H9 (cell line): ENCODE measurements around the gene PLA2G2E. TPM values are rescaled to one million over a fixed set of nuclear protein-coding genes. Genes with fewer than 3 reads are reported as not detected.

Source experiments
- DNase-seq: peaks from one replicate; pipeline ENCODE4 v3.0.0-alpha.2; 2017
- H2AFZ ChIP-seq: one replicate; pipeline ENCODE4 v1.6.1; 2013; ENCODE audit warnings: mild to moderate bottlenecking, low read length, control low read depth, moderate library complexity
- H2AK5ac ChIP-seq: 2 replicates; pipeline ENCODE4 v1.6.1; 2013; ENCODE audit warnings: low read length, control low read depth, mixed read lengths; ENCODE audit not compliant: insufficient read length
- H2BK120ac ChIP-seq: one replicate; pipeline ENCODE4 v1.6.1; 2013; ENCODE audit warnings: low read depth, mild to moderate bottlenecking, low read length, control low read depth, inconsistent platforms; ENCODE audit not compliant: poor library complexity, severe bottlenecking
- H2BK12ac ChIP-seq: 2 replicates; pipeline ENCODE4 v1.6.1; 2013; ENCODE audit warnings: low read length, control low read depth, mixed read lengths, low read depth; ENCODE audit not compliant: insufficient read length
- H2BK15ac ChIP-seq: 2 replicates; pipeline ENCODE4 v1.6.1; 2013; ENCODE audit warnings: low read depth, low read length, control low read depth
- H2BK20ac ChIP-seq: one replicate; pipeline ENCODE4 v1.6.1; 2013; ENCODE audit warnings: low read depth, mild to moderate bottlenecking, low read length, control low read depth, inconsistent platforms; ENCODE audit not compliant: poor library complexity, severe bottlenecking
- H2BK5ac ChIP-seq: 2 replicates; pipeline ENCODE4 v1.6.1; 2013; ENCODE audit warnings: low read length, control low read depth, mixed read lengths; ENCODE audit not compliant: insufficient read length
- H3K14ac ChIP-seq: 2 replicates; pipeline ENCODE4 v1.6.1; 2013; ENCODE audit warnings: low read length, control low read depth; ENCODE audit not compliant: insufficient read depth
- H3K18ac ChIP-seq: 2 replicates; pipeline ENCODE4 v1.6.1; 2013; ENCODE audit warnings: low read depth, mild to moderate bottlenecking, mixed read lengths, low read length, control low read depth; ENCODE audit not compliant: insufficient read length
- H3K23ac ChIP-seq: 2 replicates; pipeline ENCODE4 v1.6.1; 2013; ENCODE audit warnings: low read length, control low read depth, mixed read lengths, low read depth; ENCODE audit not compliant: insufficient read length
- H3K23me2 ChIP-seq: 2 replicates; pipeline ENCODE4 v1.6.1; 2013; ENCODE audit warnings: low read depth, mild to moderate bottlenecking, mixed read lengths, low read length, control low read depth; ENCODE audit not compliant: insufficient read length, poor library complexity, severe bottlenecking
- H3K27ac ChIP-seq: 2 replicates; pipeline ENCODE4 v1.5.1; 2013; ENCODE audit warnings: low read length, control low read depth, mixed read lengths, low read depth; ENCODE audit not compliant: insufficient read length
- H3K27me3 ChIP-seq: 2 replicates; pipeline ENCODE4 v1.6.1; 2013; ENCODE audit warnings: low read length, control low read depth, inconsistent platforms; ENCODE audit not compliant: insufficient read depth
- H3K4ac ChIP-seq: 2 replicates; pipeline ENCODE4 v1.6.1; 2013; ENCODE audit warnings: low read depth, mild to moderate bottlenecking, control low read depth, inconsistent platforms, low read length, moderate library complexity
- H3K4me1 ChIP-seq: 2 replicates; pipeline ENCODE4 v1.6.1; 2013; ENCODE audit warnings: low read length, control low read depth, inconsistent platforms; ENCODE audit not compliant: insufficient read depth
- H3K4me2 ChIP-seq: 2 replicates; pipeline ENCODE4 v1.6.1; 2013; ENCODE audit warnings: low read length, control low read depth, mixed read lengths; ENCODE audit not compliant: insufficient read length, insufficient read depth
- H3K56ac ChIP-seq: 2 replicates; pipeline ENCODE4 v1.6.1; 2013; ENCODE audit warnings: low read depth, mild to moderate bottlenecking, mixed read lengths, low read length, control low read depth; ENCODE audit not compliant: insufficient read length
- H3K79me1 ChIP-seq: 2 replicates; pipeline ENCODE4 v1.6.1; 2013; ENCODE audit warnings: low read depth, mild to moderate bottlenecking, moderate library complexity, low read length, control low read depth, inconsistent platforms; ENCODE audit not compliant: insufficient read depth, poor library complexity, severe bottlenecking
- H3K79me2 ChIP-seq: 2 replicates; pipeline ENCODE4 v1.6.1; 2013; ENCODE audit warnings: low read length, control low read depth, inconsistent platforms; ENCODE audit not compliant: insufficient read depth
- H3K9ac ChIP-seq: 2 replicates; pipeline ENCODE4 v1.6.1; 2013; ENCODE audit warnings: low read length, control low read depth, mixed read lengths; ENCODE audit not compliant: insufficient read length; ENCODE audit errors: extremely low read depth
- H3K9me3 ChIP-seq: one replicate; pipeline ENCODE4 v1.6.1; 2013; ENCODE audit warnings: low read depth, low read length, inconsistent platforms; ENCODE audit not compliant: control insufficient read depth
- H3T11ph ChIP-seq: one replicate; pipeline ENCODE4 v1.6.1; 2013; ENCODE audit warnings: mild to moderate bottlenecking, low read length, control low read depth, inconsistent platforms
- H4K20me1 ChIP-seq: one replicate; pipeline ENCODE4 v1.6.1; 2013; ENCODE audit not compliant: control insufficient read depth, insufficient read length, insufficient read depth
- H4K5ac ChIP-seq: 2 replicates; pipeline ENCODE4 v1.6.1; 2013; ENCODE audit warnings: low read depth, mild to moderate bottlenecking, mixed read lengths, low read length, control low read depth; ENCODE audit not compliant: insufficient read length
- H4K8ac ChIP-seq: replicated peaks from 2 replicates; pipeline ENCODE4 v1.6.1; 2013; ENCODE audit warnings: low read length, control low read depth, mixed read lengths, low read depth; ENCODE audit not compliant: insufficient read length
- H4K91ac ChIP-seq: 2 replicates; pipeline ENCODE4 v1.6.1; 2013; ENCODE audit warnings: low read depth, mild to moderate bottlenecking, moderate library complexity, mixed read lengths, low read length, control low read depth; ENCODE audit not compliant: insufficient read length
- H3K27ac Mint-ChIP-seq, 3 experiments: 2 replicates in 2 of 3; 3 replicates in 1 of 3; pipeline ENCODE4 v1.8.0; 2020 to 2021; ENCODE audit warnings: mixed read lengths in 3 of 3, mild to moderate bottlenecking in 1 of 3, moderate library complexity in 1 of 3
- H3K27me3 Mint-ChIP-seq: 2 replicates; pipeline ENCODE4 v1.8.0; 2021; ENCODE audit warnings: low read depth, mild to moderate bottlenecking, moderate library complexity, mixed read lengths
- H3K36me3 Mint-ChIP-seq, 3 experiments: 2 replicates in 2 of 3; 3 replicates in 1 of 3; pipeline ENCODE4 v1.8.0; 2020 to 2021; ENCODE audit warnings: low read depth in 3 of 3, mixed read lengths in 3 of 3; ENCODE audit not compliant: insufficient read depth in 1 of 3
- H3K4me1 Mint-ChIP-seq, 2 experiments: 2 replicates each; pipeline ENCODE4 v1.8.0; 2020; ENCODE audit warnings: mixed read lengths in 2 of 2
- H3K4me3 Mint-ChIP-seq, 2 experiments: 2 replicates in 1 of 2; 3 replicates in 1 of 2; pipeline ENCODE4 v1.8.0; 2020 to 2021; ENCODE audit warnings: mild to moderate bottlenecking in 2 of 2, mixed read lengths in 2 of 2, moderate library complexity in 1 of 2
- H3K9me3 Mint-ChIP-seq, 2 experiments: 2 replicates in 1 of 2; 3 replicates in 1 of 2; pipeline ENCODE4 v1.8.0; 2020; ENCODE audit warnings: mild to moderate bottlenecking in 2 of 2, mixed read lengths in 2 of 2, moderate library complexity in 1 of 2
- WGBS: extraction: QIAGEN DNeasy Blood & Tissue Kit; methylation state at CpG from one replicate; pipeline ENCODE4 v1.1.7; 2013; ENCODE audit warnings: missing lambda C conversion rate, low lambda C conversion rate, mixed read lengths; ENCODE audit not compliant: insufficient read length; ENCODE audit errors: extremely low coverage; 5-methylcytosine and 5-hydroxymethylcytosine counted together
- total RNA-seq: library from RNA; stranded (reverse); gene quantifications from 2 replicates; pipeline ENCODE4 v1.2.1, GENCODE V29; 2021
- TF ChIP-seq, protein P1 (sequence below): fragments of 200-600 bp; sonication (generic); conservative IDR thresholded peaks from 3 replicates; pipeline ENCODE4 v1.8.0; 2021; ENCODE audit warnings: antibody characterized with exemption, mild to moderate bottlenecking

Gene PLA2G2E
- total RNA-seq, 1 experiment from 2014 or later, result not detected

DNA sequence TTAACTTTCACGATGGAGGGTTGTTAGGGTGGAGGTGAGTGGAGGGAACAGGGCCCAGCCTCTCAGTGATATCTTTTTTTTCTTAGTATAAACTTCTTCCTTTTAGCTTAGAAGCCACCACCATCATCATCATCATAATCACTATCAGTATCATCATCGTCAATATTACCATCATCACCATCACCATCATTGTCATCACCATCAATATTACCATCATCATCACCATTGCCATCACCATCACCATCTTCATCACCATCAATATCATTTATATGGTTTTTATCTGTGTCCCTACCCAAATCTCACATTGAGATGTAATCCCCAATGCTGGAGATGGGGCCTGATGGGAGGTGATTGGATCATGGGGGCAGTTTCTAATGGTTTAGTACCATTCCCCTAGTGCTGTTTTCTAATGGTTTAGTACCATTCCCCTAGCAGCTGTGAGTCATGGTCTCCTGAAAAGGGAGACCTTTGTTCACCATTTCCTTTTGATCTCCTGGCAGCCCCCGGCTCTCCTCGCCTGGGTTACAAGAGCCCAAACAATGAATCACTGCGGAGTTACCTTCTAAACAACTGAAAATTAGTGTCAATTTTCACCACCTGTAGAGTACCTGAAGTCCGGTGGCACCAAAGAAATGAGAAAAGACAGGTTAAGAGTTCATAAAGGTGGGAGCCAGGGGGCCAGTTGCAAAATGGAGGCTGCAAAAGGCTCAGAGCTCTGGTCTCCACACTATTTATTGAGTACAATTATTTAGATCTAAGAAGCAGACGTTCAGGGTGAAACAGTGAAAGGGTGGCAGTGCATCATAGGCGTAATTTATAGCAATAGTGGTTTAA, 3.1 kb upstream of the PLA2G2E start:
- H4K5ac ChIP-seq, result no peak overlapping the region
- WGBS, result no CpG with 5 or more reads among the region's 8 CpGs
- peaks cover 0 to 2% (median under 1%) of the 10 kb centered on the region in 3 experiments; a peak in 2 of 7 replicates for H3K36me3 Mint-ChIP-seq

More for the DNA sequence above, 3.1 kb upstream of the PLA2G2E start:
- no peak for DNase-seq
- Mint-ChIP-seq H3K27me3 (peaks cover 8% of the 10 kb centered on the region), H3K9me3 (peaks cover 11 to 20% of the 10 kb centered on the region in 2 experiments; a peak in 4 of 5 replicates), H3K27ac (peak overlapping the region in 1 of 3 experiments; percentile 3; a peak in 1 of 7 replicates), H3K4me3 (no peak overlapping the region), H3K4me1 (peaks cover 5 to 14% of the 10 kb centered on the region in 2 experiments)
- Histone ChIP-seq H3T11ph (no peak overlapping the region), H2BK15ac (no peak overlapping the region), H3K23ac (no peak overlapping the region), H3K4ac (no peak overlapping the region), H2AFZ (no peak overlapping the region), H3K18ac (no peak overlapping the region), H2BK12ac (no peak overlapping the region), H3K79me2 (no peaks in the 10 kb centered on the region), H2BK120ac (no peak overlapping the region), H3K14ac (no peak overlapping the region), H3K4me1 (no peaks in the 10 kb centered on the region), H3K4me2 (no peak overlapping the region), H2BK20ac (no peak overlapping the region), H3K9me3 (peaks cover 11% of the 10 kb centered on the region), H3K56ac (no peak overlapping the region), H3K9ac (no peak overlapping the region), H4K20me1 (no peaks in the 10 kb centered on the region), H2AK5ac (no peak overlapping the region), H4K8ac (no peak overlapping the region), H3K27ac (no peak overlapping the region), H4K91ac (no peak overlapping the region), H3K27me3 (no peaks in the 10 kb centered on the region), H3K23me2 (no peaks in the 10 kb centered on the region), H3K79me1 (no peaks in the 10 kb centered on the region), H2BK5ac (no peak overlapping the region)
- TF ChIP-seq, protein P1, sequence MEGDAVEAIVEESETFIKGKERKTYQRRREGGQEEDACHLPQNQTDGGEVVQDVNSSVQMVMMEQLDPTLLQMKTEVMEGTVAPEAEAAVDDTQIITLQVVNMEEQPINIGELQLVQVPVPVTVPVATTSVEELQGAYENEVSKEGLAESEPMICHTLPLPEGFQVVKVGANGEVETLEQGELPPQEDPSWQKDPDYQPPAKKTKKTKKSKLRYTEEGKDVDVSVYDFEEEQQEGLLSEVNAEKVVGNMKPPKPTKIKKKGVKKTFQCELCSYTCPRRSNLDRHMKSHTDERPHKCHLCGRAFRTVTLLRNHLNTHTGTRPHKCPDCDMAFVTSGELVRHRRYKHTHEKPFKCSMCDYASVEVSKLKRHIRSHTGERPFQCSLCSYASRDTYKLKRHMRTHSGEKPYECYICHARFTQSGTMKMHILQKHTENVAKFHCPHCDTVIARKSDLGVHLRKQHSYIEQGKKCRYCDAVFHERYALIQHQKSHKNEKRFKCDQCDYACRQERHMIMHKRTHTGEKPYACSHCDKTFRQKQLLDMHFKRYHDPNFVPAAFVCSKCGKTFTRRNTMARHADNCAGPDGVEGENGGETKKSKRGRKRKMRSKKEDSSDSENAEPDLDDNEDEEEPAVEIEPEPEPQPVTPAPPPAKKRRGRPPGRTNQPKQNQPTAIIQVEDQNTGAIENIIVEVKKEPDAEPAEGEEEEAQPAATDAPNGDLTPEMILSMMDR, result no peak
